K562 (cell line): Measurements from ENCODE around the gene RIPK4. TPM values are rescaled to one million over a fixed set of nuclear protein-coding genes. Genes with fewer than 3 reads are reported as not detected.

ENCODE experiments used
- ATAC-seq: fragments of 200-7000 bp; cut with Tn5 transposase; 3 replicates; pipeline ENCODE4 v1.9.1; 2020; ENCODE audit warnings: moderate library complexity
- BruUV-seq: library from RNA; stranded (reverse); fragments of 400-500 nt; replicated peaks from 2 replicates; lab custom pipeline; 2021; lab: Mats Ljungman, UMichigan
- CTCF ChIA-PET: fragments of 300-600 bp; formaldehyde crosslinking; extraction: SDS; loops from one replicate; lab custom pipeline; 2021; ENCODE audit warnings: low intra/inter-chr PET ratio; lab: Yijun Ruan, JAX
- POLR2A ChIA-PET: fragments of 300-600, 350-650 bp; sonication (Branson Sonifier 250); formaldehyde crosslinking; extraction: SDS; loops from one replicate; lab custom pipeline; 2021; ENCODE audit warnings: antibody characterized with exemption, inconsistent platforms; lab: Yijun Ruan, JAX
- DNase-seq, 4 experiments: peaks; one replicate each; pipeline versions ENCODE4 v3.0.0 to v3.0.0-alpha.2; 2011 to 2018; ENCODE audit warnings: low spot score in 3 of 4, mixed read lengths in 3 of 4; ENCODE audit errors: extremely low read depth in 1 of 4
- FAIRE-seq: peaks from 2 replicates; lab custom pipeline; 2011; peaks lifted over from hg19 to GRCh38; lab: Jason Lieb, UNC
- H2AFZ ChIP-seq: 2 replicates; pipeline ENCODE4 v1.6.0; 2011; ENCODE audit warnings: low read depth, low read length, control low read depth, inconsistent platforms
- H3K27ac ChIP-seq: fragments of 200-600 bp; 3 replicates; pipeline ENCODE4 v1.8.0; 2011; ENCODE audit warnings: low read depth, mild to moderate bottlenecking, control low read depth, inconsistent platforms, low read length, moderate library complexity, mixed read lengths; ENCODE audit errors: extremely low read depth
- H3K27me3 ChIP-seq, 2 experiments: fragments of 300-600 bp in 1 of 2; 2 replicates in 1 of 2; 3 replicates in 1 of 2; pipeline versions ENCODE4 v1.6.0 to v1.8.0; 2011; ENCODE audit warnings: inconsistent platforms in 2 of 2, low read length in 2 of 2, mild to moderate bottlenecking in 1 of 2, mixed read lengths in 1 of 2, moderate library complexity in 1 of 2; ENCODE audit not compliant: control insufficient read depth in 2 of 2, insufficient read depth in 2 of 2
- H3K36me3 ChIP-seq: fragments of 300-600 bp; 3 replicates; pipeline ENCODE4 v1.8.0; 2011; ENCODE audit warnings: mild to moderate bottlenecking, low read length, inconsistent platforms; ENCODE audit not compliant: control insufficient read depth, insufficient read depth
- H3K4me1 ChIP-seq, 2 experiments: fragments of 200-600 bp in 1 of 2; replicated peaks in 1 of 2; 2 replicates in 1 of 2; 3 replicates in 1 of 2; pipeline versions ENCODE4 v1.5.1 to v1.8.0; 2011; ENCODE audit warnings: inconsistent platforms in 2 of 2, low read length in 2 of 2, mild to moderate bottlenecking in 1 of 2, mixed read lengths in 1 of 2, moderate library complexity in 1 of 2; ENCODE audit not compliant: control insufficient read depth in 2 of 2, insufficient read depth in 2 of 2
- H3K4me2 ChIP-seq: 2 replicates; pipeline ENCODE4 v1.6.1; 2011; ENCODE audit warnings: low read length, control low read depth, inconsistent platforms, mixed read lengths; ENCODE audit not compliant: insufficient read depth
- H3K4me3 ChIP-seq: fragments of 200-600 bp; sonication (generic), shearing (Covaris generic); 2 replicates; pipeline ENCODE4 v1.5.1; 2016; ENCODE audit warnings: control low read depth, inconsistent platforms
- H3K79me2 ChIP-seq: fragments of 200-600 bp; 3 replicates; pipeline ENCODE4 v1.8.0; 2011; ENCODE audit warnings: low read length, inconsistent platforms; ENCODE audit not compliant: control insufficient read depth, insufficient read depth
- H3K9ac ChIP-seq, 2 experiments: 2 replicates each; pipeline versions ENCODE4 v1.6.0 to v1.6.1; 2011; ENCODE audit warnings: low read depth in 2 of 2, low read length in 2 of 2, control low read depth in 1 of 2, inconsistent platforms in 1 of 2, mild to moderate bottlenecking in 1 of 2, mixed read lengths in 1 of 2; ENCODE audit not compliant: insufficient read depth in 1 of 2
- H3K9me1 ChIP-seq: one replicate; pipeline ENCODE4 v1.6.0; 2011; ENCODE audit warnings: inconsistent platforms, mild to moderate bottlenecking, low read length, moderate library complexity; ENCODE audit not compliant: control insufficient read depth, insufficient read depth
- H3K9me3 ChIP-seq: replicated peaks from 2 replicates; pipeline ENCODE4 v1.5.1; 2011; ENCODE audit warnings: low read depth, low read length, inconsistent platforms; ENCODE audit not compliant: control insufficient read depth, insufficient read depth
- H4K20me1 ChIP-seq: replicated peaks from 2 replicates; pipeline ENCODE4 v1.6.1; 2011; ENCODE audit warnings: low read length, inconsistent platforms, mixed read lengths; ENCODE audit not compliant: control insufficient read depth, insufficient read depth
- ARNT ChIP-seq, 2 experiments: fragments of 450-650 bp; IDR thresholded peaks; 2 replicates each; pipeline ENCODE4 v1.6.1; 2016; ENCODE audit warnings: mild to moderate bottlenecking in 1 of 2
- BRF1 ChIP-seq: IDR thresholded peaks from 3 replicates; pipeline ENCODE4 v1.6.1; 2011; ENCODE audit warnings: borderline replicate concordance, mild to moderate bottlenecking; ENCODE audit not compliant: insufficient read length; ENCODE audit errors: extremely low read depth
- CBX3 ChIP-seq, 2 experiments: IDR thresholded peaks; 1 replicate in 1 of 2; 2 replicates in 1 of 2; pipeline ENCODE4 v1.6.1; 2012; ENCODE audit warnings: inconsistent platforms in 2 of 2, low read length in 2 of 2, borderline replicate concordance in 1 of 2, control low read depth in 1 of 2
- FOXA1 ChIP-seq: fragments of 450-650 bp; IDR thresholded peaks from 2 replicates; pipeline ENCODE4 v1.6.1; 2016; ENCODE audit warnings: mild to moderate bottlenecking, borderline replicate concordance
- HOMEZ ChIP-seq: fragments of 250-450 bp; sonication (Bioruptor Pico); IDR thresholded peaks from 2 replicates; pipeline ENCODE4 v1.4.0; 2020; ENCODE audit warnings: mild to moderate bottlenecking, moderate library complexity
- JUNB ChIP-seq: fragments of 450-650 bp; formaldehyde crosslinking; conservative IDR thresholded peaks from 2 replicates; pipeline ENCODE4 v1.4.0; 2020; ENCODE audit warnings: mild to moderate bottlenecking
- KDM4B ChIP-seq, 2 experiments: fragments of 450-650 bp in 1 of 2; sonication (generic) in 1 of 2; IDR thresholded peaks; 2 replicates each; pipeline ENCODE4 v1.6.1; 2016 to 2017; ENCODE audit warnings: borderline replicate concordance in 2 of 2, antibody characterized with exemption in 1 of 2, low read depth in 1 of 2, mild to moderate bottlenecking in 1 of 2
- MAFK ChIP-seq: IDR thresholded peaks from 2 replicates; pipeline ENCODE4 v1.6.1; 2011; ENCODE audit warnings: low read length, improper control_type of control experiment
- MCM3 ChIP-seq: fragments of 450-650 bp; IDR thresholded peaks from 2 replicates; pipeline ENCODE4 v1.6.1; 2016
- NFIX ChIP-seq: fragments of 250-450 bp; sonication (Bioruptor Pico); IDR thresholded peaks from 2 replicates; pipeline ENCODE4 v1.4.0; 2020; ENCODE audit warnings: low read depth, mild to moderate bottlenecking, moderate library complexity
- POLR3G ChIP-seq: IDR thresholded peaks from 2 replicates; pipeline ENCODE4 v1.6.1; 2011; ENCODE audit not compliant: insufficient read length, insufficient replicate concordance; ENCODE audit errors: extremely low read depth
- RNF219 ChIP-seq: fragments of 250-450 bp; sonication (Bioruptor Pico); IDR thresholded peaks from 2 replicates; pipeline ENCODE4 v1.5.0; 2022; ENCODE audit warnings: mild to moderate bottlenecking
- TCF3 ChIP-seq: sonication (generic); formaldehyde crosslinking; IDR thresholded peaks from 2 replicates; pipeline ENCODE4 v1.4.0; 2020; ENCODE audit warnings: mild to moderate bottlenecking, missing genetic modification reagents
- ZC3H8 ChIP-seq: fragments of 450-650 bp; IDR thresholded peaks from 2 replicates; pipeline ENCODE4 v1.6.1; 2017
- ZFP36 ChIP-seq: fragments of 150-350 bp; IDR thresholded peaks from 2 replicates; pipeline ENCODE4 v1.6.1; 2018; ENCODE audit warnings: low read length, low read depth; ENCODE audit not compliant: partially characterized antibody
- ZNF143 ChIP-seq: sonication (generic); formaldehyde crosslinking; IDR thresholded peaks from 2 replicates; pipeline ENCODE4 v1.9.0; 2022; ENCODE audit warnings: mild to moderate bottlenecking, missing genetic modification reagents
- ZNF212 ChIP-seq: fragments of 450-650 bp; formaldehyde crosslinking; IDR thresholded peaks from 2 replicates; pipeline ENCODE4 v1.4.0; 2020; ENCODE audit warnings: mild to moderate bottlenecking
- ZNF507 ChIP-seq: conservative IDR thresholded peaks from 2 replicates; pipeline ENCODE4 v1.6.1; 2017; ENCODE audit warnings: missing genetic modification characterization, missing compliant biosample characterization
- ZNF511 ChIP-seq: sonication (generic); formaldehyde crosslinking; IDR thresholded peaks from 2 replicates; pipeline ENCODE4 v1.8.0; 2022; ENCODE audit warnings: mild to moderate bottlenecking, missing genetic modification reagents
- ZNF766 ChIP-seq: fragments of 200-800 bp; sonication (Bioruptor generic); conservative IDR thresholded peaks from 2 replicates; pipeline ENCODE4 v1.6.1; 2016; ENCODE audit warnings: missing genetic modification characterization, missing compliant biosample characterization
- WGBS: fragments of 100-300 bp; shearing (Covaris generic); methylation state at CpG from one replicate; pipeline ENCODE4 v1.1.6; 2016; ENCODE audit warnings: low coverage, mixed read lengths; ENCODE audit not compliant: insufficient coverage; ENCODE audit errors: missing lambda C conversion rate; 5-methylcytosine and 5-hydroxymethylcytosine counted together
- in situ Hi-C: fragments of 300-500 bp; cut with MboI; formaldehyde crosslinking; loops from 4 replicates; pipeline ENCODE4 v1.15.0; 2018; ENCODE audit warnings: inconsistent platforms, mixed read lengths
- intact Hi-C: fragments of 100-400 bp; cut with micrococcal nuclease; formaldehyde crosslinking; loops from 2 replicates; pipeline ENCODE4 v1.14.2; 2022
- polyA plus RNA-seq, 8 experiments: library from polyadenylated mRNA; depleted of rRNA in 4 of 8; stranded (reverse) in 5 of 8; unstranded in 3 of 8; fragments of >200 nt; fragmentation: Nextera tagmentation in 2 of 8; fragmentation: Illumina TruSeq in 1 of 8; extraction: Ambion mirVana in 2 of 8; extraction: Trizol in 1 of 8; gene quantifications; 2 replicates each; pipeline versions ENCODE4 v1.2.1 to v1.2.3, GENCODE V29; 2011 to 2014; ENCODE audit warnings: inconsistent platforms in 1 of 8, missing spikeins in 1 of 8
- total RNA-seq, 7 experiments: library from RNA; depleted of rRNA in 6 of 7; stranded (reverse); fragments of >200 nt in 6 of 7; fragmentation: Illumina TruSeq in 2 of 7; extraction: Trizol in 2 of 7; gene quantifications; 2 replicates each; pipeline versions ENCODE4 v1.2.1 to v1.2.3, GENCODE V29; 2011 to 2021; ENCODE audit warnings: low replicate concordance in 1 of 7

RIPK4 gene
- total and polyA plus RNA-seq, 9 of the 15 experiments (the other 6 are each of a cell fraction or from before 2014, with no cell fraction given), result not detected

- Histone ChIP-seq H3K4me1 (0 out of 5 replicates have a peak, but pooled peaks cover 0 to under 1% of the 10 kb centered on the region in 2 experiments), H3K9ac (no peak overlapping the region), H3K79me2 (no peaks in the 10 kb centered on the region), H3K27ac (no peak overlapping the region), H3K9me3 (no peaks in the 10 kb centered on the region; the same call in 1 of the 2 replicates), H3K9me1 (no peaks in the 10 kb centered on the region), H3K4me2 (no peak overlapping the region), H3K36me3 (peaks cover 35% of the 10 kb centered on the region; the same call in 2 of the 3 replicates), H3K27me3 (peaks cover 11 to 15% of the 10 kb centered on the region in 2 experiments; a peak in 3 of 5 replicates), H3K4me3 (no peak overlapping the region), H4K20me1 (no peaks in the 10 kb centered on the region; the same call in 1 of the 2 replicates), H2AFZ (no peak overlapping the region)
- POLR2A ChIA-PET, result interaction anchor here (0.5 kb wide), 1 partner anchor 945 kb away, joined by 3 read pairs; no protein-coding TSS in a partner anchor
- intact Hi-C loops, result no loop called here
- CTCF ChIA-PET, result no interaction called here
- TF ChIP-seq ZNF143 (CRISPR knock-in tag) (no peak), KDM4B (IDR thresholded peaks at IDR 0.05; ENCODE audit: borderline replicate concordance in 2 of 2, low read depth in 1 of 2) (no peak), NFIX (CRISPR knock-in tag) (no peak), POLR3G (no peak), ZNF507 (no peak), ZNF212 (no peak), MAFK (no peak), HOMEZ (CRISPR knock-in tag) (no peak), JUNB (CRISPR knock-in tag) (no peak), FOXA1 (no peak), MCM3 (no peak), CBX3 (IDR thresholded peaks at IDR 0.05; ENCODE audit: borderline replicate concordance in 1 of 2, low read length in 2 of 2) (no peak), ZFP36 (no peak), RNF219 (no peak), BRF1 (no peak), ARNT (IDR thresholded peaks at IDR 0.05) (no peak), ZNF511 (CRISPR knock-in tag) (no peak), TCF3 (CRISPR knock-in tag) (no peak), ZC3H8 (no peak), ZNF766 (CRISPR knock-in tag) (no peak)
- in situ Hi-C loops, result no loop called here
- no peak for DNase-seq
- no peak for FAIRE-seq
- no TSS peak for BruUV-seq
- WGBS, result 72% methylated on average over 20 of the region's 20 CpGs
- ATAC-seq, result no peak
Measured at GRCh38 chr21:41798326-41798725, 31.5 kb upstream of the RIPK4 start.
